Measurements from ENCODE around the gene MAGEB17.
A peak's percentile ranks its signal among the peaks of the same experiment; 100 is the strongest.

DNA sequence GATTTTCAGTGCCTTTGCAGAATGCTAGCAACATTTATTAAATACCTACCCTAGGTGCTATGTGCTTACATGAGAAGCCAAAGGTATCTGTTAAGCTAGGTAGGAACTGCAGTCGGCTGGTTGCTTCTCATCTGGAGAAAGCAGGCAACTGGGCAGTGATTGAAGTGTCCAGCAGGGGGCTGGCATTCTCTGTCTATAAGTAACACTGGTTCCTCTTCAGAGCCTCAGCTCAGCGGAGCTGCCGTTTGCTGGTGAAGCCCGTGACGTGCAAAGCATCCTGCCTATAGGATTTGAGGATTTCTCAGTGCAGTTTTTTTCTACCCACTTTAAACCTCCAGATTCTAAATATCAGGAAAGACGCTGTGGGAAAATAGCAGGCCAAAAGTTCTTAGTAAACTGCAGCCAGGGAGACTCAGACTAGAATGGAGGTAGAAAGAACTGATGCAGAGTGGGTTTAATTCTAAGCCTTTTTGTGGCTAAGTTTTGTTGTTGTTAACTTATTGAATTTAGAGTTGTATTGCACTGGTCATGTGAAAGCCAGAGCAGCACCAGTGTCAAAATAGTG lies 44.0 kb upstream of the MAGEB17 start, which contains the start of gene GRPR:
- TF ChIP-seq, protein P1, sequence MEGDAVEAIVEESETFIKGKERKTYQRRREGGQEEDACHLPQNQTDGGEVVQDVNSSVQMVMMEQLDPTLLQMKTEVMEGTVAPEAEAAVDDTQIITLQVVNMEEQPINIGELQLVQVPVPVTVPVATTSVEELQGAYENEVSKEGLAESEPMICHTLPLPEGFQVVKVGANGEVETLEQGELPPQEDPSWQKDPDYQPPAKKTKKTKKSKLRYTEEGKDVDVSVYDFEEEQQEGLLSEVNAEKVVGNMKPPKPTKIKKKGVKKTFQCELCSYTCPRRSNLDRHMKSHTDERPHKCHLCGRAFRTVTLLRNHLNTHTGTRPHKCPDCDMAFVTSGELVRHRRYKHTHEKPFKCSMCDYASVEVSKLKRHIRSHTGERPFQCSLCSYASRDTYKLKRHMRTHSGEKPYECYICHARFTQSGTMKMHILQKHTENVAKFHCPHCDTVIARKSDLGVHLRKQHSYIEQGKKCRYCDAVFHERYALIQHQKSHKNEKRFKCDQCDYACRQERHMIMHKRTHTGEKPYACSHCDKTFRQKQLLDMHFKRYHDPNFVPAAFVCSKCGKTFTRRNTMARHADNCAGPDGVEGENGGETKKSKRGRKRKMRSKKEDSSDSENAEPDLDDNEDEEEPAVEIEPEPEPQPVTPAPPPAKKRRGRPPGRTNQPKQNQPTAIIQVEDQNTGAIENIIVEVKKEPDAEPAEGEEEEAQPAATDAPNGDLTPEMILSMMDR (IDR thresholded peaks at IDR 0.05) = peak in 5 of 6 experiments; percentile 46 to 68 (median 61)
- no peak for TF ChIP-seq POLR2A (IDR thresholded peaks at IDR 0.05)
